SK-MEL-5 (cell line): ENCODE results near the gene TFAM. TPM values are rescaled to one million over a fixed set of nuclear protein-coding genes. Genes with fewer than 3 reads are reported as not detected.
A peak's percentile ranks its signal among the peaks of the same experiment; 100 is the strongest.

ENCODE experiments used
- DNase-seq: peaks from one replicate; pipeline ENCODE4 v3.0.0-alpha.2; 2016; ENCODE audit warnings: low read depth, low spot score
- in situ Hi-C: cut with HindIII; loops from 2 replicates; pipeline ENCODE4 v1.10.0; 2016; ENCODE audit warnings: low sequenced_read_pairs, high pct_unique_total_duplicates, low pct_unique_long_range_greater_than_20kb
- total RNA-seq: library from RNA; depleted of rRNA; stranded (reverse); fragments of >200 nt; shearing (Covaris generic); gene quantifications from 2 replicates; pipeline ENCODE4 v1.2.3, GENCODE V29; 2014

The TFAM gene
- total RNA-seq, 1 experiment from 2014 or later, result 72.5 TPM

GRCh38 chr10:58362027-58362789 is 23.0 kb upstream of the TFAM start:
- in situ Hi-C loops, result no loop called here
- DNase-seq, result no peak

- in situ Hi-C loops, result no loop called here
- DNase-seq, result no peak
Measured at GRCh38 chr10:58367069-58367468, 18.1 kb upstream of the TFAM start.

- in situ Hi-C loops, result no loop called here
- no peak for DNase-seq
Measured at GRCh38 chr10:58371473-58371872, 13.7 kb upstream of the TFAM start.

GRCh38 chr10:58372607-58373441 is 12.4 kb upstream of the TFAM start:
- in situ Hi-C loops, result no loop called here
- no peak for DNase-seq

- in situ Hi-C loops, result no loop called here
- no peak for DNase-seq
Measured at GRCh38 chr10:58373442-58373827, 11.8 kb upstream of the TFAM start.

- no peak for DNase-seq
- in situ Hi-C loops, result no loop called here
Measured at GRCh38 chr10:58382489-58382995, 2.7 kb upstream of the TFAM start.

- DNase-seq, result no peak
- in situ Hi-C loops, result no loop called here
Measured at GRCh38 chr10:58384095-58384494, 1.1 kb upstream of the TFAM start.

- DNase-seq, result no peak
- in situ Hi-C loops, result no loop called here
Measured at GRCh38 chr10:58384544-58384998, 639 bp upstream of the TFAM start.

- DNase-seq, result peak; percentile 42
- in situ Hi-C loops, result no loop called here
Measured at GRCh38 chr10:58385784-58386112, 538 bp downstream of the TFAM start.

- in situ Hi-C loops, result no loop called here
Measured at GRCh38 chr10:58389024-58389423, 3.8 kb downstream of the TFAM start.

GRCh38 chr10:58393317-58393716 is 8.1 kb downstream of the TFAM start:
- DNase-seq, result peak; percentile 42
- in situ Hi-C loops, result no loop called here

More at GRCh38 chr10:58389024-58389423, 3.8 kb downstream of the TFAM start:
- DNase-seq, result no peak

GRCh38 chr10:58394471-58394870 is 9.3 kb downstream of the TFAM start:
- in situ Hi-C loops, result no loop called here
- no peak for DNase-seq

- DNase-seq, result no peak
- in situ Hi-C loops, result no loop called here
Measured at GRCh38 chr10:58396057-58396456, 10.8 kb downstream of the TFAM start.

- no peak for DNase-seq
- in situ Hi-C loops, result no loop called here
Measured at GRCh38 chr10:58397830-58398229, 12.6 kb downstream of the TFAM start.

- DNase-seq, result no peak
- in situ Hi-C loops, result no loop called here
Measured at GRCh38 chr10:58399410-58399809, 14.2 kb downstream of the TFAM start.

GRCh38 chr10:58400609-58401008 is 15.4 kb downstream of the TFAM start:
- DNase-seq, result no peak

GRCh38 chr10:58404001-58404400 is 18.8 kb downstream of the TFAM start:
- DNase-seq, result no peak
- in situ Hi-C loops, result no loop called here

More at GRCh38 chr10:58400609-58401008, 15.4 kb downstream of the TFAM start:
- in situ Hi-C loops, result no loop called here

- in situ Hi-C loops, result no loop called here
- no peak for DNase-seq
Measured at GRCh38 chr10:58409956-58410610, 24.9 kb downstream of the TFAM start.
